Activated naive CD4-positive, alpha-beta T cell treated with anti-CD3 and anti-CD28 coated beads, Interleukin-2, amount 50 U/mL, for 24 hours (primary cell): ENCODE measurements around the gene CASKIN1.

Experiments used
- H3K27ac Mint-ChIP-seq: one replicate; pipeline ENCODE4 v1.8.0; 2021; ENCODE audit warnings: mild to moderate bottlenecking, mixed read lengths
- H3K27me3 Mint-ChIP-seq: one replicate; pipeline ENCODE4 v1.8.0; 2021; ENCODE audit warnings: mixed read lengths
- H3K36me3 Mint-ChIP-seq: one replicate; pipeline ENCODE4 v1.8.0; 2021; ENCODE audit warnings: mixed read lengths
- H3K4me1 Mint-ChIP-seq: one replicate; pipeline ENCODE4 v1.8.0; 2021; ENCODE audit warnings: mixed read lengths
- H3K4me3 Mint-ChIP-seq: one replicate; pipeline ENCODE4 v1.8.0; 2021; ENCODE audit warnings: mild to moderate bottlenecking, mixed read lengths
- H3K9me3 Mint-ChIP-seq: one replicate; pipeline ENCODE4 v1.8.0; 2021; ENCODE audit warnings: mixed read lengths

The CASKIN1 gene

GRCh38 chr16:2166263-2167067, 29.9 kb downstream of the CASKIN1 start:
- Mint-ChIP-seq H3K9me3 (no peaks in the 10 kb centered on the region), H3K27me3 (no peaks in the 10 kb centered on the region), H3K4me3 (no peak overlapping the region), H3K27ac (no peak overlapping the region), H3K4me1 (peaks cover 3% of the 10 kb centered on the region), H3K36me3 (no peaks in the 10 kb centered on the region)

GRCh38 chr16:2165861-2166260, 30.5 kb downstream of the CASKIN1 start:
- Mint-ChIP-seq H3K36me3 (no peaks in the 10 kb centered on the region), H3K4me1 (peaks cover 3% of the 10 kb centered on the region), H3K4me3 (no peak overlapping the region), H3K9me3 (no peaks in the 10 kb centered on the region), H3K27ac (no peak overlapping the region), H3K27me3 (no peaks in the 10 kb centered on the region)

GRCh38 chr16:2163211-2163881, 33.1 kb downstream of the CASKIN1 start:
- H3K9me3 Mint-ChIP-seq = no peaks in the 10 kb centered on the region
- no peaks in the 10 kb centered on the region for H3K27me3 Mint-ChIP-seq
- H3K4me1 Mint-ChIP-seq = peaks cover 8% of the 10 kb centered on the region
- no peak overlapping the region for H3K4me3 Mint-ChIP-seq
- H3K36me3 Mint-ChIP-seq = no peaks in the 10 kb centered on the region
- H3K27ac Mint-ChIP-seq = no peak overlapping the region

- no peak overlapping the region for H3K27ac Mint-ChIP-seq
- no peaks in the 10 kb centered on the region for H3K9me3 Mint-ChIP-seq
- H3K4me1 Mint-ChIP-seq = peaks cover 13% of the 10 kb centered on the region
- H3K36me3 Mint-ChIP-seq = no peaks in the 10 kb centered on the region
- no peak overlapping the region for H3K4me3 Mint-ChIP-seq
- H3K27me3 Mint-ChIP-seq = no peaks in the 10 kb centered on the region
Observed at GRCh38 chr16:2162676-2163118, 33.7 kb downstream of the CASKIN1 start.

- no peak overlapping the region for H3K27ac Mint-ChIP-seq
- no peaks in the 10 kb centered on the region for H3K27me3 Mint-ChIP-seq
- no peaks in the 10 kb centered on the region for H3K9me3 Mint-ChIP-seq
- H3K4me3 Mint-ChIP-seq = no peak overlapping the region
- H3K36me3 Mint-ChIP-seq = no peaks in the 10 kb centered on the region
- peaks cover 21% of the 10 kb centered on the region for H3K4me1 Mint-ChIP-seq
Observed at GRCh38 chr16:2161911-2162310, 34.5 kb downstream of the CASKIN1 start.

- H3K27ac Mint-ChIP-seq = no peak overlapping the region
- H3K4me1 Mint-ChIP-seq = peaks cover 29% of the 10 kb centered on the region
- no peaks in the 10 kb centered on the region for H3K27me3 Mint-ChIP-seq
- H3K9me3 Mint-ChIP-seq = no peaks in the 10 kb centered on the region
- no peaks in the 10 kb centered on the region for H3K36me3 Mint-ChIP-seq
- no peak overlapping the region for H3K4me3 Mint-ChIP-seq
Observed at GRCh38 chr16:2160915-2161551, 35.4 kb downstream of the CASKIN1 start.

- Mint-ChIP-seq H3K36me3 (peaks cover under 1% of the 10 kb centered on the region), H3K27ac (peak overlapping the region; percentile 72), H3K9me3 (no peaks in the 10 kb centered on the region), H3K27me3 (no peaks in the 10 kb centered on the region), H3K4me1 (peaks cover 29% of the 10 kb centered on the region), H3K4me3 (no peak overlapping the region)
Observed at GRCh38 chr16:2159175-2159838, 37.1 kb downstream of the CASKIN1 start.

GRCh38 chr16:2158262-2158638, 38.2 kb downstream of the CASKIN1 start:
- H3K9me3 Mint-ChIP-seq = no peaks in the 10 kb centered on the region
- H3K27ac Mint-ChIP-seq = no peak overlapping the region
- H3K4me1 Mint-ChIP-seq = peaks cover 31% of the 10 kb centered on the region
- peaks cover 6% of the 10 kb centered on the region for H3K36me3 Mint-ChIP-seq
- peak overlapping the region; percentile 94 for H3K4me3 Mint-ChIP-seq
- no peaks in the 10 kb centered on the region for H3K27me3 Mint-ChIP-seq

- no peaks in the 10 kb centered on the region for H3K9me3 Mint-ChIP-seq
- H3K4me3 Mint-ChIP-seq = peak overlapping the region; percentile 94
- H3K36me3 Mint-ChIP-seq = peaks cover 6% of the 10 kb centered on the region
- peaks cover 29% of the 10 kb centered on the region for H3K4me1 Mint-ChIP-seq
- no peaks in the 10 kb centered on the region for H3K27me3 Mint-ChIP-seq
- peak overlapping the region; percentile 55 for H3K27ac Mint-ChIP-seq
Observed at GRCh38 chr16:2157480-2158261, 38.7 kb downstream of the CASKIN1 start.

GRCh38 chr16:2156849-2157224, 39.6 kb downstream of the CASKIN1 start:
- no peaks in the 10 kb centered on the region for H3K27me3 Mint-ChIP-seq
- no peaks in the 10 kb centered on the region for H3K9me3 Mint-ChIP-seq
- H3K36me3 Mint-ChIP-seq = peaks cover 6% of the 10 kb centered on the region
- H3K4me1 Mint-ChIP-seq = peaks cover 31% of the 10 kb centered on the region
- no peak overlapping the region for H3K27ac Mint-ChIP-seq
- peak overlapping the region; percentile 94 for H3K4me3 Mint-ChIP-seq

GRCh38 chr16:2155977-2156848, 40.2 kb downstream of the CASKIN1 start:
- Mint-ChIP-seq H3K27ac (peak overlapping the region; percentile 90), H3K9me3 (no peaks in the 10 kb centered on the region), H3K27me3 (no peaks in the 10 kb centered on the region), H3K4me1 (peaks cover 37% of the 10 kb centered on the region), H3K4me3 (peak overlapping the region; percentile 94), H3K36me3 (peaks cover 8% of the 10 kb centered on the region)

GRCh38 chr16:2155091-2155950, 41.1 kb downstream of the CASKIN1 start, which contains the start of gene TRAF7:
TSS of gene TRAF7 (plus strand) at chr16:2155782. CDS start at chr16:2163921, 8,139 bp downstream.
- H3K4me1 Mint-ChIP-seq = peaks cover 40% of the 10 kb centered on the region

GRCh38 chr16:2154533-2155090, 41.8 kb downstream of the CASKIN1 start:
- Mint-ChIP-seq H3K36me3 (peaks cover 10% of the 10 kb centered on the region), H3K4me1 (peaks cover 45% of the 10 kb centered on the region), H3K27me3 (no peaks in the 10 kb centered on the region), H3K9me3 (no peaks in the 10 kb centered on the region), H3K27ac (peak overlapping the region; percentile 89), H3K4me3 (peak overlapping the region; percentile 81)

More at GRCh38 chr16:2155091-2155950, 41.1 kb downstream of the CASKIN1 start, which contains the start of gene TRAF7:
- H3K27me3 Mint-ChIP-seq = no peaks in the 10 kb centered on the region
- peaks cover 10% of the 10 kb centered on the region for H3K36me3 Mint-ChIP-seq
- H3K9me3 Mint-ChIP-seq = no peaks in the 10 kb centered on the region
- peak within 1 kb of the TSS; percentile 94 for H3K4me3 Mint-ChIP-seq
- peak within 1 kb of the TSS; percentile 90 for H3K27ac Mint-ChIP-seq
